H9 (cell line): ENCODE measurements around the gene EIF3F. TPM values are rescaled to one million over a fixed set of nuclear protein-coding genes. Genes with fewer than 3 reads are reported as not detected.

ENCODE experiments used
- DNase-seq: peaks from one replicate; pipeline ENCODE4 v3.0.0-alpha.2; 2017
- H2AFZ ChIP-seq: one replicate; pipeline ENCODE4 v1.6.1; 2013; ENCODE audit warnings: mild to moderate bottlenecking, low read length, control low read depth, moderate library complexity
- H2AK5ac ChIP-seq: 2 replicates; pipeline ENCODE4 v1.6.1; 2013; ENCODE audit warnings: low read length, control low read depth, mixed read lengths; ENCODE audit not compliant: insufficient read length
- H2BK120ac ChIP-seq: one replicate; pipeline ENCODE4 v1.6.1; 2013; ENCODE audit warnings: low read depth, mild to moderate bottlenecking, low read length, control low read depth, inconsistent platforms; ENCODE audit not compliant: poor library complexity, severe bottlenecking
- H2BK12ac ChIP-seq: 2 replicates; pipeline ENCODE4 v1.6.1; 2013; ENCODE audit warnings: low read length, control low read depth, mixed read lengths, low read depth; ENCODE audit not compliant: insufficient read length
- H2BK15ac ChIP-seq: 2 replicates; pipeline ENCODE4 v1.6.1; 2013; ENCODE audit warnings: low read depth, low read length, control low read depth
- H2BK20ac ChIP-seq: one replicate; pipeline ENCODE4 v1.6.1; 2013; ENCODE audit warnings: low read depth, mild to moderate bottlenecking, low read length, control low read depth, inconsistent platforms; ENCODE audit not compliant: poor library complexity, severe bottlenecking
- H2BK5ac ChIP-seq: 2 replicates; pipeline ENCODE4 v1.6.1; 2013; ENCODE audit warnings: low read length, control low read depth, mixed read lengths; ENCODE audit not compliant: insufficient read length
- H3K14ac ChIP-seq: 2 replicates; pipeline ENCODE4 v1.6.1; 2013; ENCODE audit warnings: low read length, control low read depth; ENCODE audit not compliant: insufficient read depth
- H3K18ac ChIP-seq: 2 replicates; pipeline ENCODE4 v1.6.1; 2013; ENCODE audit warnings: low read depth, mild to moderate bottlenecking, mixed read lengths, low read length, control low read depth; ENCODE audit not compliant: insufficient read length
- H3K23ac ChIP-seq: 2 replicates; pipeline ENCODE4 v1.6.1; 2013; ENCODE audit warnings: low read length, control low read depth, mixed read lengths, low read depth; ENCODE audit not compliant: insufficient read length
- H3K23me2 ChIP-seq: 2 replicates; pipeline ENCODE4 v1.6.1; 2013; ENCODE audit warnings: low read depth, mild to moderate bottlenecking, mixed read lengths, low read length, control low read depth; ENCODE audit not compliant: insufficient read length, poor library complexity, severe bottlenecking
- H3K27ac ChIP-seq: 2 replicates; pipeline ENCODE4 v1.5.1; 2013; ENCODE audit warnings: low read length, control low read depth, mixed read lengths, low read depth; ENCODE audit not compliant: insufficient read length
- H3K27me3 ChIP-seq: 2 replicates; pipeline ENCODE4 v1.6.1; 2013; ENCODE audit warnings: low read length, control low read depth, inconsistent platforms; ENCODE audit not compliant: insufficient read depth
- H3K4ac ChIP-seq: 2 replicates; pipeline ENCODE4 v1.6.1; 2013; ENCODE audit warnings: low read depth, mild to moderate bottlenecking, control low read depth, inconsistent platforms, low read length, moderate library complexity
- H3K4me1 ChIP-seq: 2 replicates; pipeline ENCODE4 v1.6.1; 2013; ENCODE audit warnings: low read length, control low read depth, inconsistent platforms; ENCODE audit not compliant: insufficient read depth
- H3K4me2 ChIP-seq: 2 replicates; pipeline ENCODE4 v1.6.1; 2013; ENCODE audit warnings: low read length, control low read depth, mixed read lengths; ENCODE audit not compliant: insufficient read length, insufficient read depth
- H3K56ac ChIP-seq: 2 replicates; pipeline ENCODE4 v1.6.1; 2013; ENCODE audit warnings: low read depth, mild to moderate bottlenecking, mixed read lengths, low read length, control low read depth; ENCODE audit not compliant: insufficient read length
- H3K79me1 ChIP-seq: 2 replicates; pipeline ENCODE4 v1.6.1; 2013; ENCODE audit warnings: low read depth, mild to moderate bottlenecking, moderate library complexity, low read length, control low read depth, inconsistent platforms; ENCODE audit not compliant: insufficient read depth, poor library complexity, severe bottlenecking
- H3K79me2 ChIP-seq: 2 replicates; pipeline ENCODE4 v1.6.1; 2013; ENCODE audit warnings: low read length, control low read depth, inconsistent platforms; ENCODE audit not compliant: insufficient read depth
- H3K9ac ChIP-seq: 2 replicates; pipeline ENCODE4 v1.6.1; 2013; ENCODE audit warnings: low read length, control low read depth, mixed read lengths; ENCODE audit not compliant: insufficient read length; ENCODE audit errors: extremely low read depth
- H3K9me3 ChIP-seq: one replicate; pipeline ENCODE4 v1.6.1; 2013; ENCODE audit warnings: low read depth, low read length, inconsistent platforms; ENCODE audit not compliant: control insufficient read depth
- H3T11ph ChIP-seq: one replicate; pipeline ENCODE4 v1.6.1; 2013; ENCODE audit warnings: mild to moderate bottlenecking, low read length, control low read depth, inconsistent platforms
- H4K20me1 ChIP-seq: one replicate; pipeline ENCODE4 v1.6.1; 2013; ENCODE audit not compliant: control insufficient read depth, insufficient read length, insufficient read depth
- H4K5ac ChIP-seq: 2 replicates; pipeline ENCODE4 v1.6.1; 2013; ENCODE audit warnings: low read depth, mild to moderate bottlenecking, mixed read lengths, low read length, control low read depth; ENCODE audit not compliant: insufficient read length
- H4K8ac ChIP-seq: replicated peaks from 2 replicates; pipeline ENCODE4 v1.6.1; 2013; ENCODE audit warnings: low read length, control low read depth, mixed read lengths, low read depth; ENCODE audit not compliant: insufficient read length
- H4K91ac ChIP-seq: 2 replicates; pipeline ENCODE4 v1.6.1; 2013; ENCODE audit warnings: low read depth, mild to moderate bottlenecking, moderate library complexity, mixed read lengths, low read length, control low read depth; ENCODE audit not compliant: insufficient read length
- H3K27ac Mint-ChIP-seq, 3 experiments: 2 replicates in 2 of 3; 3 replicates in 1 of 3; pipeline ENCODE4 v1.8.0; 2020 to 2021; ENCODE audit warnings: mixed read lengths in 3 of 3, mild to moderate bottlenecking in 1 of 3, moderate library complexity in 1 of 3
- H3K27me3 Mint-ChIP-seq: 2 replicates; pipeline ENCODE4 v1.8.0; 2021; ENCODE audit warnings: low read depth, mild to moderate bottlenecking, moderate library complexity, mixed read lengths
- H3K36me3 Mint-ChIP-seq, 3 experiments: 2 replicates in 2 of 3; 3 replicates in 1 of 3; pipeline ENCODE4 v1.8.0; 2020 to 2021; ENCODE audit warnings: low read depth in 3 of 3, mixed read lengths in 3 of 3; ENCODE audit not compliant: insufficient read depth in 1 of 3
- H3K4me1 Mint-ChIP-seq, 2 experiments: 2 replicates each; pipeline ENCODE4 v1.8.0; 2020; ENCODE audit warnings: mixed read lengths in 2 of 2
- H3K4me3 Mint-ChIP-seq, 2 experiments: 2 replicates in 1 of 2; 3 replicates in 1 of 2; pipeline ENCODE4 v1.8.0; 2020 to 2021; ENCODE audit warnings: mild to moderate bottlenecking in 2 of 2, mixed read lengths in 2 of 2, moderate library complexity in 1 of 2
- H3K9me3 Mint-ChIP-seq, 2 experiments: 2 replicates in 1 of 2; 3 replicates in 1 of 2; pipeline ENCODE4 v1.8.0; 2020; ENCODE audit warnings: mild to moderate bottlenecking in 2 of 2, mixed read lengths in 2 of 2, moderate library complexity in 1 of 2
- CTCF ChIP-seq: fragments of 200-600 bp; sonication (generic); conservative IDR thresholded peaks from 3 replicates; pipeline ENCODE4 v1.8.0; 2021; ENCODE audit warnings: antibody characterized with exemption, mild to moderate bottlenecking
- WGBS: extraction: QIAGEN DNeasy Blood & Tissue Kit; methylation state at CpG from one replicate; pipeline ENCODE4 v1.1.7; 2013; ENCODE audit warnings: missing lambda C conversion rate, low lambda C conversion rate, mixed read lengths; ENCODE audit not compliant: insufficient read length; ENCODE audit errors: extremely low coverage; 5-methylcytosine and 5-hydroxymethylcytosine counted together
- total RNA-seq: library from RNA; stranded (reverse); gene quantifications from 2 replicates; pipeline ENCODE4 v1.2.1, GENCODE V29; 2021

Gene EIF3F
- total RNA-seq, 1 experiment from 2014 or later, result 348 TPM

- Histone ChIP-seq H3K79me2 (no peaks in the 10 kb centered on the region), H2BK5ac (no peak overlapping the region), H3K27ac (no peak overlapping the region), H4K91ac (no peak overlapping the region), H2AK5ac (no peak overlapping the region), H4K20me1 (no peaks in the 10 kb centered on the region), H3K4ac (no peak overlapping the region), H3K14ac (no peak overlapping the region), H3K4me2 (no peak overlapping the region), H2BK120ac (no peak overlapping the region), H3K4me1 (no peaks in the 10 kb centered on the region), H3K23me2 (no peaks in the 10 kb centered on the region), H3K18ac (no peak overlapping the region), H2AFZ (no peak overlapping the region), H3K23ac (no peak overlapping the region), H3K9ac (no peak overlapping the region), H3K79me1 (no peaks in the 10 kb centered on the region), H2BK20ac (no peak overlapping the region), H4K5ac (no peak overlapping the region), H3T11ph (no peak overlapping the region), H3K27me3 (no peaks in the 10 kb centered on the region), H3K56ac (no peak overlapping the region), H4K8ac (no peak overlapping the region), H2BK15ac (no peak overlapping the region), H2BK12ac (no peak overlapping the region), H3K9me3 (no peaks in the 10 kb centered on the region)
- DNase-seq, result no peak
- Mint-ChIP-seq H3K36me3 (peaks cover 0 to 13% (median 6%) of the 10 kb centered on the region in 3 experiments; a peak in 6 of 7 replicates), H3K27ac (no peak overlapping the region), H3K27me3 (peaks cover 1% of the 10 kb centered on the region; the same call in 1 of the 2 replicates), H3K4me1 (no peaks in the 10 kb centered on the region), H3K9me3 (no peaks in the 10 kb centered on the region), H3K4me3 (no peak overlapping the region)
- no CpG with 5 or more reads among the region's 1 CpG for WGBS
- no peak for TF ChIP-seq CTCF
Measured at GRCh38 chr11:8002676-8003075, 15.5 kb downstream of the EIF3F start.
